PC-9 (cell line): ENCODE measurements around the gene EVL.

ENCODE experiments used
- CTCF ChIP-seq: fragments of 200-600 bp; sonication (generic); conservative IDR thresholded peaks from 2 replicates; pipeline ENCODE4 v1.6.1; 2017; ENCODE audit warnings: mixed run types, antibody characterized with exemption, mild to moderate bottlenecking, moderate library complexity
- EZH2 ChIP-seq: fragments of 200-600 bp; sonication (generic); IDR thresholded peaks from 2 replicates; pipeline ENCODE4 v1.8.0; 2017; ENCODE audit warnings: antibody characterized with exemption, low read depth

GRCh38 chr14:100041271-100041670 lies 24.0 kb upstream of the EVL start:
- TF ChIP-seq CTCF (no peak), EZH2 (no peak)
